H1 (cell line): ENCODE data around the gene OR13A1. TPM values are rescaled to one million over a fixed set of nuclear protein-coding genes. Genes with fewer than 3 reads are reported as not detected.

Source experiments
- CTCF ChIA-PET: fragments of 300-600 bp; sonication (Branson Sonifier 250); formaldehyde crosslinking; loops from one replicate; lab custom pipeline; 2021; ENCODE audit not compliant: partially characterized antibody; lab: Charles Lee
- POLR2A ChIA-PET: fragments of 300-600 bp; sonication (Branson Sonifier 250); formaldehyde crosslinking; loops from one replicate; lab custom pipeline; 2021; ENCODE audit warnings: inconsistent platforms; ENCODE audit not compliant: partially characterized antibody; lab: Charles Lee
- DNase-seq, 2 experiments: peaks; one replicate each; pipeline versions ENCODE4 v3.0.0 to v3.0.0-alpha.2; 2010 to 2022; ENCODE audit warnings: low spot score in 2 of 2, low read depth in 1 of 2, mixed read lengths in 1 of 2
- FAIRE-seq: peaks from 2 replicates; lab custom pipeline; 2011; peaks lifted over from hg19 to GRCh38; lab: Jason Lieb, UNC
- H2AFZ ChIP-seq: 2 replicates; pipeline ENCODE4 v1.8.1; 2012; ENCODE audit warnings: low read length, inconsistent platforms
- H2AK5ac ChIP-seq: 2 replicates; pipeline ENCODE4 v1.6.1; 2013; ENCODE audit warnings: low read depth, low read length
- H2BK120ac ChIP-seq: replicated peaks from 2 replicates; pipeline ENCODE3; 2013; ENCODE audit warnings: low read depth, low read length, inconsistent platforms
- H2BK12ac ChIP-seq: 2 replicates; pipeline ENCODE4 v1.6.1; 2013; ENCODE audit warnings: low read depth, low read length
- H2BK15ac ChIP-seq: 2 replicates; pipeline ENCODE4 v1.6.1; 2013; ENCODE audit warnings: low read length
- H2BK20ac ChIP-seq: 2 replicates; pipeline ENCODE4 v1.6.1; 2013; ENCODE audit warnings: low read length
- H2BK5ac ChIP-seq: 2 replicates; pipeline ENCODE4 v1.6.1; 2013; ENCODE audit warnings: low read depth, low read length
- H3K14ac ChIP-seq: 2 replicates; pipeline ENCODE4 v1.6.1; 2013; ENCODE audit warnings: inconsistent platforms; ENCODE audit not compliant: insufficient read length
- H3K18ac ChIP-seq: 2 replicates; pipeline ENCODE4 v1.6.1; 2013; ENCODE audit warnings: low read length; ENCODE audit errors: extremely low read depth
- H3K23ac ChIP-seq: 2 replicates; pipeline ENCODE4 v1.6.1; 2013; ENCODE audit warnings: inconsistent platforms; ENCODE audit not compliant: insufficient read length
- H3K23me2 ChIP-seq: 2 replicates; pipeline ENCODE4 v1.6.1; 2013; ENCODE audit warnings: low read depth, low read length
- H3K27ac ChIP-seq: 2 replicates; pipeline ENCODE4 v1.6.1; 2011; ENCODE audit warnings: low read depth, low read length, inconsistent platforms
- H3K27me3 ChIP-seq, 4 experiments: replicated peaks in 1 of 4; 1 replicate in 1 of 4; 2 replicates in 3 of 4; pipeline versions ENCODE4 v1.6.1 to v1.8.1; 2011 to 2013; ENCODE audit warnings: low read length in 3 of 4, mild to moderate bottlenecking in 3 of 4, inconsistent platforms in 2 of 4, mixed read lengths in 2 of 4, moderate library complexity in 1 of 4; ENCODE audit not compliant: control insufficient read depth in 3 of 4, insufficient read depth in 3 of 4; ENCODE audit errors: extremely low read depth in 1 of 4
- H3K36me3 ChIP-seq, 4 experiments: 2 replicates each; pipeline versions ENCODE4 v1.6.1 to v1.8.1; 2011 to 2013; ENCODE audit warnings: mild to moderate bottlenecking in 4 of 4, low read length in 3 of 4, moderate library complexity in 2 of 4, control low read depth in 1 of 4, inconsistent platforms in 1 of 4; ENCODE audit not compliant: insufficient read depth in 4 of 4, control insufficient read depth in 2 of 4
- H3K4ac ChIP-seq: replicated peaks from 2 replicates; pipeline ENCODE3; 2013; ENCODE audit warnings: low read length, low read depth, mixed read lengths, inconsistent platforms; ENCODE audit not compliant: insufficient read length
- H3K4me1 ChIP-seq, 4 experiments: replicated peaks in 1 of 4; 1 replicate in 1 of 4; 2 replicates in 3 of 4; pipeline versions ENCODE4 v1.6.1 to v1.8.1; 2011 to 2013; ENCODE audit warnings: low read length in 3 of 4, inconsistent platforms in 2 of 4, mixed read lengths in 1 of 4; ENCODE audit not compliant: insufficient read depth in 4 of 4, control insufficient read depth in 3 of 4
- H3K4me2 ChIP-seq, 2 experiments: 2 replicates each; pipeline versions ENCODE4 v1.6.1 to v1.8.1; 2011 to 2013; ENCODE audit warnings: low read depth in 2 of 2, low read length in 2 of 2, control low read depth in 1 of 2, inconsistent platforms in 1 of 2, mild to moderate bottlenecking in 1 of 2; ENCODE audit not compliant: insufficient read depth in 1 of 2
- H3K4me3 ChIP-seq, 4 experiments: fragments of 200-600, 300-600 bp in 1 of 4; sonication (generic), shearing (Covaris generic), sonication (Bioruptor Twin) in 1 of 4; 2 replicates each; pipeline versions ENCODE4 v1.5.1 to v1.8.1; 2011 to 2016; ENCODE audit warnings: low read length in 4 of 4, low read depth in 3 of 4, control low read depth in 2 of 4, inconsistent platforms in 2 of 4, mild to moderate bottlenecking in 2 of 4, mixed read lengths in 1 of 4, moderate library complexity in 1 of 4; ENCODE audit not compliant: insufficient read depth in 2 of 4; ENCODE audit errors: extremely low read depth in 1 of 4
- H3K56ac ChIP-seq: replicated peaks from 2 replicates; pipeline ENCODE3; 2013; ENCODE audit warnings: low read depth, mild to moderate bottlenecking, mixed read lengths, low read length, inconsistent platforms; ENCODE audit not compliant: insufficient read length
- H3K79me1 ChIP-seq: 2 replicates; pipeline ENCODE4 v1.6.1; 2013; ENCODE audit warnings: low read depth, low read length, control low read depth
- H3K79me2 ChIP-seq, 2 experiments: 2 replicates each; pipeline versions ENCODE4 v1.6.1 to v1.8.1; 2012 to 2013; ENCODE audit warnings: low read length in 2 of 2, mild to moderate bottlenecking in 2 of 2, inconsistent platforms in 1 of 2; ENCODE audit not compliant: insufficient read depth in 2 of 2, control insufficient read depth in 1 of 2
- H3K9ac ChIP-seq, 4 experiments: replicated peaks in 1 of 4; 1 replicate in 1 of 4; 2 replicates in 3 of 4; pipeline versions ENCODE4 v1.6.1 to v1.8.1; 2011 to 2013; ENCODE audit warnings: low read depth in 3 of 4, low read length in 3 of 4, control low read depth in 2 of 4, mild to moderate bottlenecking in 2 of 4, moderate library complexity in 2 of 4, inconsistent platforms in 1 of 4; ENCODE audit errors: extremely low read depth in 1 of 4
- H3K9me3 ChIP-seq, 2 experiments: 2 replicates each; pipeline versions ENCODE4 v1.6.1 to v1.8.1; 2012 to 2013; ENCODE audit warnings: mild to moderate bottlenecking in 2 of 2, moderate library complexity in 2 of 2, control low read depth in 1 of 2, inconsistent platforms in 1 of 2, low read depth in 1 of 2, low read length in 1 of 2, mixed read lengths in 1 of 2; ENCODE audit not compliant: insufficient read depth in 2 of 2
- H4K20me1 ChIP-seq, 2 experiments: replicated peaks in 1 of 2; 2 replicates each; pipeline versions ENCODE3 to v1.8.1; 2011 to 2013; ENCODE audit warnings: inconsistent platforms in 2 of 2, low read length in 2 of 2, mild to moderate bottlenecking in 1 of 2; ENCODE audit not compliant: insufficient read depth in 2 of 2, control insufficient read depth in 1 of 2
- H4K5ac ChIP-seq: 2 replicates; pipeline ENCODE4 v1.6.1; 2013; ENCODE audit warnings: low read length, low read depth, mixed read lengths, inconsistent platforms; ENCODE audit not compliant: insufficient read length
- H4K8ac ChIP-seq: 2 replicates; pipeline ENCODE4 v1.8.0; 2013; ENCODE audit warnings: mild to moderate bottlenecking, moderate library complexity, low read length, inconsistent platforms; ENCODE audit not compliant: insufficient read depth; ENCODE audit errors: extremely low read depth
- H4K91ac ChIP-seq: replicated peaks from 2 replicates; pipeline ENCODE3; 2013; ENCODE audit warnings: low read length, mixed read lengths, inconsistent platforms; ENCODE audit not compliant: insufficient read length
- BCL11A ChIP-seq, 2 experiments: IDR thresholded peaks; one replicate each; pipeline ENCODE4 v1.6.1; 2011; ENCODE audit warnings: low read depth in 2 of 2, low read length in 2 of 2, mild to moderate bottlenecking in 2 of 2
- BRCA1 ChIP-seq: IDR thresholded peaks from 2 replicates; pipeline ENCODE4 v1.6.1; 2012; ENCODE audit warnings: low read depth, low read length, improper control_type of control experiment
- KDM1A ChIP-seq: fragments of 200-600, 300-600 bp; sonication (generic); IDR thresholded peaks from 2 replicates; pipeline ENCODE4 v1.7.1; 2016; ENCODE audit warnings: mild to moderate bottlenecking, low read length, borderline replicate concordance
- RAD21 ChIP-seq, 2 experiments: IDR thresholded peaks in 1 of 2; conservative IDR thresholded peaks in 1 of 2; 2 replicates each; pipeline ENCODE4 v1.6.1; 2011; ENCODE audit warnings: low read depth in 2 of 2, low read length in 2 of 2, improper control_type of control experiment in 1 of 2, inconsistent platforms in 1 of 2, mild to moderate bottlenecking in 1 of 2, moderate library complexity in 1 of 2
- TAF7 ChIP-seq: optimal IDR thresholded peaks from 2 replicates; pipeline ENCODE3; 2011; ENCODE audit warnings: low read depth, mild to moderate bottlenecking, inconsistent platforms, low read length, moderate library complexity, borderline replicate concordance
- polyA plus RNA-seq, 7 experiments: library from polyadenylated mRNA; depleted of rRNA in 3 of 7; stranded (reverse) in 5 of 7; unstranded in 2 of 7; fragments of >200 nt in 5 of 7; fragments of 200-250 nt in 2 of 7; gene quantifications; 1 replicate in 5 of 7; 2 replicates in 1 of 7; 4 replicates in 1 of 7; pipeline versions ENCODE4 v1.2.1 to v1.2.3, GENCODE V29; 2011 to 2013; ENCODE audit warnings: missing spikeins in 2 of 7, mixed read lengths in 2 of 7
- total RNA-seq: library from RNA; stranded (reverse); fragmentation: NEBNext Ultra II Directional; extraction: Animal tissue kit (Norgen Biotek cat#: 25700); gene quantifications from 2 replicates; pipeline ENCODE4 v1.2.1, GENCODE V29; 2021
- TF ChIP-seq, protein P1 (sequence below), 3 experiments: IDR thresholded peaks; 1 replicate in 2 of 3; 2 replicates in 1 of 3; pipeline versions ENCODE4 v1.5.1 to v1.6.1; 2011; ENCODE audit warnings: low read length in 3 of 3, mild to moderate bottlenecking in 3 of 3, inconsistent platforms in 2 of 3, low read depth in 1 of 3, moderate library complexity in 1 of 3; ENCODE audit not compliant: insufficient read depth in 1 of 3; ENCODE audit errors: control extremely low read depth in 1 of 3

Gene OR13A1
- total and polyA plus RNA-seq, 2 of the 8 experiments (the other 6 are each of a cell fraction or from before 2014, with no cell fraction given), result 0.53 TPM; not detected in 1

DNA sequence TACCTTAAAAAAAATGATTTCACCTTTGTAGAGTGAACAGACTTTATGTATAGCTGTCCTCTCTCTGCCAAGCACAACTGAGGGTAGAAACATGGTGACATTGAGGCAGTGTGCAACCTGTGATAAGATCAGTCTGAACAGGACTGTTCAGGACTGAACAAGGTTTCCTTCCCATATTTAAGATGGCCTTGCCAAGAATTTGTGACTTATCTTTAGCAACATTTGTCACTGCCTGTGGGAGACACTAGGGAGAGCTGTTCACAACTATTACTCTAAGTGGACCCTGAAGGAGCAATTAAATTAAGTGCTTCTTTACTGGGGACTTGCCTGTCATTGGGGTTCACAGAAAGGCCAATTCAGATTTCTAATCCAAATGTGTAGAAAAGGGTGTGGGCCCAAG is 6.7 kb downstream of the OR13A1 start:
- Histone ChIP-seq H3K18ac (no peak overlapping the region), H3K4me1 (peaks cover 0 to 8% (median 4%) of the 10 kb centered on the region in 4 experiments; a peak in 4 of 7 replicates), H3K9ac (no peak overlapping the region), H3K14ac (no peak overlapping the region), H2BK20ac (no peak overlapping the region), H2BK12ac (peak overlapping the region; percentile 69; the same call in 1 of the 2 replicates), H3K36me3 (no peaks in the 10 kb centered on the region), H3K23me2 (peaks cover 2% of the 10 kb centered on the region), H3K4me3 (no peak overlapping the region), H3K79me1 (no peaks in the 10 kb centered on the region), H2BK5ac (no peak overlapping the region; the same call in 1 of the 2 replicates), H2BK15ac (0 out of 2 replicates have a peak overlapping the region, but pooled peaks have one; percentile 66), H3K56ac (no peak overlapping the region), H4K20me1 (no peaks in the 10 kb centered on the region), H2AK5ac (no peak overlapping the region), H4K8ac (no peak overlapping the region), H3K27me3 (no peaks in the 10 kb centered on the region), H3K23ac (no peak overlapping the region), H3K4ac (no peak overlapping the region), H4K5ac (no peak overlapping the region), H2AFZ (peak overlapping the region; percentile 12; the same call in 1 of the 2 replicates), H3K27ac (no peak overlapping the region), H3K9me3 (no peaks in the 10 kb centered on the region), H3K79me2 (no peaks in the 10 kb centered on the region), H4K91ac (no peak overlapping the region)
- ChIA-PET POLR2A (no interaction called here), CTCF (interaction anchor here (1.1 to 2.1 kb wide), 7 partner anchors 16 to 156 kb away, joined by 3 to 8 read pairs (median 4); no protein-coding TSS in a partner anchor)
- DNase-seq (no peak), FAIRE-seq (peak; percentile 74)
- TF ChIP-seq BCL11A (IDR thresholded peaks at IDR 0.05; ENCODE audit: low read depth in 2 of 2, low read length in 2 of 2) (no peak), BRCA1 (no peak), RAD21 (IDR thresholded peaks at IDR 0.05 in 1 of 2, conservative IDR thresholded peaks at IDR 0.05 in 1 of 2; ENCODE audit: low read depth in 2 of 2, low read length in 2 of 2) (peak; percentile 50 to 67), KDM1A (no peak), TAF7 (no peak)
- TF ChIP-seq, protein P1, sequence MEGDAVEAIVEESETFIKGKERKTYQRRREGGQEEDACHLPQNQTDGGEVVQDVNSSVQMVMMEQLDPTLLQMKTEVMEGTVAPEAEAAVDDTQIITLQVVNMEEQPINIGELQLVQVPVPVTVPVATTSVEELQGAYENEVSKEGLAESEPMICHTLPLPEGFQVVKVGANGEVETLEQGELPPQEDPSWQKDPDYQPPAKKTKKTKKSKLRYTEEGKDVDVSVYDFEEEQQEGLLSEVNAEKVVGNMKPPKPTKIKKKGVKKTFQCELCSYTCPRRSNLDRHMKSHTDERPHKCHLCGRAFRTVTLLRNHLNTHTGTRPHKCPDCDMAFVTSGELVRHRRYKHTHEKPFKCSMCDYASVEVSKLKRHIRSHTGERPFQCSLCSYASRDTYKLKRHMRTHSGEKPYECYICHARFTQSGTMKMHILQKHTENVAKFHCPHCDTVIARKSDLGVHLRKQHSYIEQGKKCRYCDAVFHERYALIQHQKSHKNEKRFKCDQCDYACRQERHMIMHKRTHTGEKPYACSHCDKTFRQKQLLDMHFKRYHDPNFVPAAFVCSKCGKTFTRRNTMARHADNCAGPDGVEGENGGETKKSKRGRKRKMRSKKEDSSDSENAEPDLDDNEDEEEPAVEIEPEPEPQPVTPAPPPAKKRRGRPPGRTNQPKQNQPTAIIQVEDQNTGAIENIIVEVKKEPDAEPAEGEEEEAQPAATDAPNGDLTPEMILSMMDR (IDR thresholded peaks at IDR 0.05; ENCODE audit: control extremely low read depth in 1 of 3, insufficient read depth in 1 of 3, low read depth in 1 of 3, low read length in 3 of 3), result peak in 2 of 3 experiments; percentile 21 to 44; a peak in 3 of 4 replicates
- TF ChIP-seq, all 59 proteins: peak for 2
- Histone ChIP-seq H3K4me2 (no peak overlapping the region), H2BK120ac (no peak overlapping the region)
